D721Med (cell line): ENCODE data around the gene RUNX3.

Experiments used
- DNase-seq: peaks from one replicate; pipeline ENCODE4 v3.0.0; 2011; ENCODE audit warnings: low spot score; ENCODE audit not compliant: insufficient read length
- FAIRE-seq: peaks from 2 replicates; lab custom pipeline; 2011; peaks lifted over from hg19 to GRCh38; lab: Jason Lieb, UNC
- TF ChIP-seq, protein P1 (sequence below): IDR thresholded peaks from 2 replicates; pipeline ENCODE4 v1.5.1; 2012; ENCODE audit warnings: mild to moderate bottlenecking, control low read depth; ENCODE audit not compliant: insufficient read depth; ENCODE audit errors: missing control alignments

RUNX3 gene

GRCh38 chr1:24898152-24898908, 31.7 kb downstream of the RUNX3 start:
- no peak for DNase-seq
- FAIRE-seq, result no peak
- TF ChIP-seq, protein P1, sequence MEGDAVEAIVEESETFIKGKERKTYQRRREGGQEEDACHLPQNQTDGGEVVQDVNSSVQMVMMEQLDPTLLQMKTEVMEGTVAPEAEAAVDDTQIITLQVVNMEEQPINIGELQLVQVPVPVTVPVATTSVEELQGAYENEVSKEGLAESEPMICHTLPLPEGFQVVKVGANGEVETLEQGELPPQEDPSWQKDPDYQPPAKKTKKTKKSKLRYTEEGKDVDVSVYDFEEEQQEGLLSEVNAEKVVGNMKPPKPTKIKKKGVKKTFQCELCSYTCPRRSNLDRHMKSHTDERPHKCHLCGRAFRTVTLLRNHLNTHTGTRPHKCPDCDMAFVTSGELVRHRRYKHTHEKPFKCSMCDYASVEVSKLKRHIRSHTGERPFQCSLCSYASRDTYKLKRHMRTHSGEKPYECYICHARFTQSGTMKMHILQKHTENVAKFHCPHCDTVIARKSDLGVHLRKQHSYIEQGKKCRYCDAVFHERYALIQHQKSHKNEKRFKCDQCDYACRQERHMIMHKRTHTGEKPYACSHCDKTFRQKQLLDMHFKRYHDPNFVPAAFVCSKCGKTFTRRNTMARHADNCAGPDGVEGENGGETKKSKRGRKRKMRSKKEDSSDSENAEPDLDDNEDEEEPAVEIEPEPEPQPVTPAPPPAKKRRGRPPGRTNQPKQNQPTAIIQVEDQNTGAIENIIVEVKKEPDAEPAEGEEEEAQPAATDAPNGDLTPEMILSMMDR, result peak; percentile 55

DNA sequence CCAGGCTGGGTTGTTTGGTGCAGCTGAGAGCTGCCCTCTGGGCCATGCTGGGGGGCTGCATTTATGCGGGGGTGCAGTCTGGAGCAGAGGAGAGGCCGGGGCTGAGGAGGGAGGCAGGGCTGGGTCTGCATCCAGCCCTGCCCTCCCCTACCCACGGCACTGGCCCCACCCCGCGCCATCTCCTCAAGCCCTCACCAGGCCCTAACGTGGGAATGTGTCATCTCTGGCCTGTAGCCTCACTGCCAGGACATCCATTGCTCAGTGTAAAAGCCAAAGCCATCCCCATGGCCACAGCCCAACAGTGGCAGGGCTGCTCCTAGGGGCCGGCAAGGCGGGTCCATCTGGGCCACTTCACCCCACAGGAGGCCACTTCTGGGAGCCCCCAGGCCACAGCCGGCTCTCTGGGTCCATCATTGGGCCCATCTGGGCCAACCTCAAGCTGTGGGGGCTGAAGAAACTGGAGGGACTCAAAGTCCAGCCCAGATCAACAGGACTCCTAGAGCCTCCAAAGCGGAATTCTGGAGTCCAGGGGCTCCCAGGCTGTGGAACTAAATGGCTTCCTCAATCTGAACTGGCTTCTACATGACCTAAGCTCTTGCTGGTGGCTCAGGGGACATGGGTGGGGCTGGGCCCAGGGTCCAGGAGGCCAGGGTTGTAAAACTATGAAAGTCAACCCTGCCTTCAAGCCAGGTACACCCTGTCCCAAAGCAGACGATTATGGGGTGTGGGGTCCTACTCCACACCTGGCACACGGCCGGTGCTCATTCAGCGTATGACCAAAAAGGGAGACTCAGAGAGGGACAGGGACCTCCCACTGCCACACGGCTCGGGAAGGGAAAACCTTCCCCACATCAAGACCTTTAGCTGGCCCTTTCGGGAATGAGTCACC, 32.6 kb downstream of the RUNX3 start:
- TF ChIP-seq, protein P1, result no peak
- FAIRE-seq, result no peak
- no peak for DNase-seq

GRCh38 chr1:24896596-24897262, 33.3 kb downstream of the RUNX3 start:
- DNase-seq (no peak), FAIRE-seq (no peak)
- TF ChIP-seq, protein P1, result no peak

GRCh38 chr1:24896176-24896575, 33.9 kb downstream of the RUNX3 start:
- TF ChIP-seq, protein P1, result no peak
- DNase-seq (no peak), FAIRE-seq (no peak)

DNA sequence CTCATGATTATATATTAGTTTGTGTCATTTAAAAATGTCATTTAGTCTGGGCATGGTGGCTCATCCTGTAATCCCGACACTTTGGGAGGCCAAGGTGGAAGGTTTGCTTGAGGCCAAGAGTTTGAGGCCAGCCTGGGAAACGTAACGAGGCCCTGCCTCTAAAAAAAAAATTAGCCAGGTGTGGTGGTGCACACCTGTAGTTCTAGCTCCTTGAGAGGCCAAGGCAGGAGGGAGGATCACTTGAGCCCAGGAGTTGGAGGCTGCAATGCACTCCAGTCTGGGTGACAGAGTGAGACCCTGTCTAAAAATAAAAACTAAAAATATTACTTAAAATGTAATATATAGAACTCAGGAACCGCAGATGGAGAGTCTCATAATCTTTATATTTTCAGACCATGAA, 34.6 kb downstream of the RUNX3 start:
- TF ChIP-seq, protein P1, result no peak
- FAIRE-seq (no peak), DNase-seq (no peak)

DNA sequence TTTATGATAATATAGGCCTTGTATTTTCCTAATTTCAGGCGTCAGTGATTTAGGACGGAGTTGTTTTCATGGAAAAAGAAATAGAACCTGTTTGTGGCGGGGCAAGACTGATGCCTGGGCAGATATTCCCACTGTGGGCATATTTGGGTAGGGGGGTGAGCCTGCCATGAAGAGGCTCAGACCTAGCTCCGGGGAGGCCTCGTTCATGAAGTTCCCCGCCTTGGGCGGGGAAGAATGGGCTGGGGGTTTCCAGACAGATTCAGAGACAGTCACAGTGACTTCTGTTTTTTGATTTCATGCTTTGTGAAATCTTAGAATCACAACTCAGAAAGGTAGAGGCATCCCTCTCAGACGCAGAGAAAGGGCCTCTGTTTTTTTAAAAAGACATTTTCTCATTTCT, 36.1 kb downstream of the RUNX3 start:
- FAIRE-seq (no peak), DNase-seq (no peak)
- TF ChIP-seq, protein P1, result no peak
